K562 (cell line): ENCODE data around the gene CDKL1.

Experiments
- ESRRB ChIP-seq: fragments of 250-450 bp; sonication (Bioruptor Pico); IDR thresholded peaks from 2 replicates; pipeline ENCODE4 v1.5.0; 2020; ENCODE audit warnings: mild to moderate bottlenecking, moderate library complexity, borderline replicate concordance
- JUN ChIP-seq, 2 experiments: sonication (generic) in 1 of 2; formaldehyde crosslinking in 1 of 2; IDR thresholded peaks; 2 replicates each; pipeline versions ENCODE4 v1.6.1 to v1.8.0; 2012 to 2022; ENCODE audit warnings: borderline replicate concordance in 2 of 2, mild to moderate bottlenecking in 2 of 2, improper control_type of control experiment in 1 of 2, low read depth in 1 of 2, low read length in 1 of 2, missing genetic modification reagents in 1 of 2
- POLR2AphosphoS5 ChIP-seq: IDR thresholded peaks from 2 replicates; pipeline ENCODE4 v1.6.1; 2011; ENCODE audit warnings: mild to moderate bottlenecking, low read depth, low read length, moderate library complexity; ENCODE audit not compliant: control insufficient read depth, insufficient read depth

- no peak for TF ChIP-seq ESRRB
- TF ChIP-seq POLR2AphosphoS5: no peak
- no peak for TF ChIP-seq JUN (IDR thresholded peaks at IDR 0.05; ENCODE audit: borderline replicate concordance, low read depth, low read length)
- TF ChIP-seq JUN (CRISPR knock-in tag; IDR thresholded peaks at IDR 0.05; ENCODE audit: borderline replicate concordance): no peak
Measured at GRCh38 chr14:50288146-50288545, 108.5 kb downstream of the CDKL1 start.
